Activated naive CD8-positive, alpha-beta T cell treated with anti-CD3 and anti-CD28 coated beads, Interleukin-2, amount 50 U/mL, for 24 hours (primary cell): ENCODE results near the gene AUH.
A peak's percentile ranks its signal among the peaks of the same experiment; 100 is the strongest.

Experiments
- ATAC-seq: fragments of 150-1000 bp; cut with Tn5 transposase; one replicate; pipeline ENCODE4 v1.10.0; 2021
- DNase-seq: peaks from one replicate; pipeline ENCODE4 v3.0.0; 2021
- H3K27ac Mint-ChIP-seq: one replicate; pipeline ENCODE4 v1.8.0; 2021; ENCODE audit warnings: mild to moderate bottlenecking, mixed read lengths
- H3K27me3 Mint-ChIP-seq: one replicate; pipeline ENCODE4 v1.8.0; 2021; ENCODE audit warnings: mixed read lengths
- H3K36me3 Mint-ChIP-seq: one replicate; pipeline ENCODE4 v1.8.0; 2021; ENCODE audit warnings: low read depth, mixed read lengths
- H3K4me1 Mint-ChIP-seq: one replicate; pipeline ENCODE4 v1.8.0; 2021; ENCODE audit warnings: mixed read lengths
- H3K4me3 Mint-ChIP-seq: one replicate; pipeline ENCODE4 v1.8.0; 2021; ENCODE audit warnings: mild to moderate bottlenecking, moderate library complexity, mixed read lengths
- H3K9me3 Mint-ChIP-seq: one replicate; pipeline ENCODE4 v1.8.0; 2021; ENCODE audit warnings: mixed read lengths

AUH gene

DNA sequence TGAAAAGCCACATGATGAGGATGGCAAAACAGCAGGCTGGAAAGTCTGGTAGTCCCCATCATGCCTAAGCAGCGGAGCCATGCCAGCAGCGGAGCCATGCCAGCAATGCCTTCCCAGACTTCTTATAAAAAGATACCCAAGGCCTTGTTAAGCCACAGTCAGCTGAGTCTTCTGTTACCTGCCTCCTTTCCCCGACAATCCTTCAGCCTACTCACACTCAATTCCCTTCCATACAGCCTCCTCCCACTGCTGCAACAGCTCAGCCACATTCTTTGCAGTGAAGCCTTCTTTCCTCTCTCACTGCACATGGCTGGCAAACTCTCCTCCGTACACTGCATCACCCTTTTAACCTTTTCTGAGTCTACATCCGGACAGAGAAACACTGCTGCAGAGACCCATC is 114.9 kb downstream of the AUH start:
- H3K27ac Mint-ChIP-seq = no peak overlapping the region
- peaks cover 32% of the 10 kb centered on the region for H3K4me1 Mint-ChIP-seq

DNA sequence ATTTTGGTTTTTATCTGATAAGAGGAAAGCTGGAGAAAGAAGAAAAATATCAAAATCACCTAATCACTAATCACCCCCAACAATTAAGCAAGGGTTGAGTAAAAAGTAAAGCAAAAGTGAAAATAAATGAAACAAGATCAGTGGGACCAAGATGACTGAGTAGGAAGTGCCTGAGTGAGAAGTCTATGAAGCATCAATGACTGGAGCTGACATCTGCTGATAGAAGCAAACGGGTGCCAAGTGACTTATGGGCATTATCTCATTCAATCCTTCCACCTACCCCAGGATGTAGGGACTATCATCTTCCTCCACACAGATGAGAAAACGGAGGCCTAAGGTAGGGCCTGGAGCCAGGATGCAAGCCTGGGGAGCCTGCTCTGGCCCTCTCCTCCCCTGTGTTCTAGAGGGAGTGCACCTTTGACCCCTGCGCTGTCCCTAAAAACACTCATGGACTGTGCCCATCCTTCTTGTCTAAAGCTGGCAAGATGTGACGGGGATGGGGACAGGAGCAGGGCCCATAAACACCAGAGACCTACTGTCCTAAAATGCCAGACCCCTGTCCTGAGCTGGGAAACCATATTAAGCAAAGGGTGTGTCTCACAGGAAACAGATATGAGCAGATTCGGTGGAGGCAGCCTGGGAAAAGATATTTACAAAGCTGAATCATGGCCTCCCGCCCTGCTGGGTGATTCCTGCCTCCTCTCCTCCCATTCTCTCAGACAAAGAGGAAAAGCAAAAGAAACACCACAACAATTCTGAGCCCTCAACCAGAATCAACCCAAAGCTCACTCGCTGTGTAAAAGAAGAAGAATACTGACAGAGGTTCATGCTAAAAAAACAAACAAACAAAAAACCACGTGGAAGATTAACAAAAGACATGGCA is 116.0 kb downstream of the AUH start:
- peak overlapping the region; percentile 75 for H3K27ac Mint-ChIP-seq
- ATAC-seq = peak; percentile 90
- peaks cover 29% of the 10 kb centered on the region for H3K4me1 Mint-ChIP-seq
- peaks cover 8% of the 10 kb centered on the region for H3K36me3 Mint-ChIP-seq
- H3K9me3 Mint-ChIP-seq = no peaks in the 10 kb centered on the region
- no peak for DNase-seq
- H3K27me3 Mint-ChIP-seq = no peaks in the 10 kb centered on the region
- H3K4me3 Mint-ChIP-seq = no peak overlapping the region

More for the DNA sequence above, 114.9 kb downstream of the AUH start:
- ATAC-seq = no peak
- H3K9me3 Mint-ChIP-seq = no peaks in the 10 kb centered on the region
- no peak overlapping the region for H3K4me3 Mint-ChIP-seq
- peaks cover 8% of the 10 kb centered on the region for H3K36me3 Mint-ChIP-seq
- no peaks in the 10 kb centered on the region for H3K27me3 Mint-ChIP-seq
- DNase-seq = no peak

GRCh38 chr9:91243029-91243428 is 118.7 kb downstream of the AUH start:
- DNase-seq (no peak), ATAC-seq (no peak)
- peaks cover 22% of the 10 kb centered on the region for H3K4me1 Mint-ChIP-seq
- H3K36me3 Mint-ChIP-seq = peaks cover 8% of the 10 kb centered on the region
- no peaks in the 10 kb centered on the region for H3K9me3 Mint-ChIP-seq
- H3K4me3 Mint-ChIP-seq = no peak overlapping the region
- H3K27me3 Mint-ChIP-seq = no peaks in the 10 kb centered on the region
- no peak overlapping the region for H3K27ac Mint-ChIP-seq

DNA sequence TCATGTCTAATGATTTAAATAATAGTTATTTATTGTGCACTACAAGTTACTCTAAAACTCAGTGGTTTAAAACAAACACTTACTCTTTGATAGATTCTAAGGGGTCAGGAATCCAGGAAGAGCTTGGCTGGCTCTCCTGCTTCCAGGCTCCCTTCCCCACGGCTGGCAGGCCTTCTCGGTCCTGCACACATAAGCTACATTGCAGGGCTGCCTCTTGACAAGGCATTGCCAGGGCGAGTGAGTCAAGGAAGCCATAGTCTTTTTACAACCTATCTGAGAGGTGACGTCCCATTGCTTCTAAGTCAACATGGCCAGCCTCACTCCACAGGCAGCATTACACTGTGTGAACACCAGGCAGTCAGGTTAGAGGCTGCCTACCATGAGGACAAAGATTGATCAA is 119.8 kb downstream of the AUH start:
- Mint-ChIP-seq H3K36me3 (peaks cover 8% of the 10 kb centered on the region), H3K27ac (no peak overlapping the region), H3K4me3 (no peak overlapping the region), H3K4me1 (peaks cover 17% of the 10 kb centered on the region), H3K27me3 (no peaks in the 10 kb centered on the region), H3K9me3 (no peaks in the 10 kb centered on the region)
- ATAC-seq = no peak
- no peak for DNase-seq

- ATAC-seq = no peak
- no peak overlapping the region for H3K27ac Mint-ChIP-seq
- H3K9me3 Mint-ChIP-seq = no peaks in the 10 kb centered on the region
- peaks cover 9% of the 10 kb centered on the region for H3K4me1 Mint-ChIP-seq
- H3K36me3 Mint-ChIP-seq = peaks cover 8% of the 10 kb centered on the region
- H3K4me3 Mint-ChIP-seq = no peak overlapping the region
- H3K27me3 Mint-ChIP-seq = no peaks in the 10 kb centered on the region
- DNase-seq = no peak
These were observed 121.0 kb downstream of the AUH start for GRCh38 chr9:91240596-91241165.

GRCh38 chr9:91239367-91240111 is 122.2 kb downstream of the AUH start:
- H3K27me3 Mint-ChIP-seq = no peaks in the 10 kb centered on the region
- H3K4me3 Mint-ChIP-seq = no peak overlapping the region
- no peaks in the 10 kb centered on the region for H3K4me1 Mint-ChIP-seq
- no peak overlapping the region for H3K27ac Mint-ChIP-seq
- H3K36me3 Mint-ChIP-seq = peaks cover 8% of the 10 kb centered on the region
- DNase-seq (no peak), ATAC-seq (no peak)
- H3K9me3 Mint-ChIP-seq = no peaks in the 10 kb centered on the region

DNA sequence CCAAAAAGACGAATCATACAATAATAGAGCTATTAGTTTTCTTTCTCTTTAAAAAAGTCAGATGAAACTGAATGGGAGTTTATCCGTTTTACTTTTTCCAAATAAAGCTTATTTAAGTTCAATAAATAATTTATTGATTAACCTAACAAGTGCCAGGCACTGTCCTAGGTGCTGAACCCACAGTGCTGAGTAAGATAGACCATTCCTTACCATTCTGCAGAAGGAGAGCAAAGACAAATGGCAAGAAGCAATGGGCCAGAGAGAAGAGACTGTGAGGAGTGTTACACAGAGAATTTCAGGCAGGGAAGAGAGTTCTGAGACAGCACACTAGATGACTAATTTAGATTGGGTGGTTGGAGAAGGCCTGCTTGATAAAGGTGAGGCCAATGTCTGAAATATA is 127.2 kb downstream of the AUH start:
- ATAC-seq (no peak), DNase-seq (no peak)
- H3K4me1 Mint-ChIP-seq = no peaks in the 10 kb centered on the region
- H3K9me3 Mint-ChIP-seq = no peaks in the 10 kb centered on the region
- H3K27ac Mint-ChIP-seq = no peak overlapping the region
- no peaks in the 10 kb centered on the region for H3K27me3 Mint-ChIP-seq
- peaks cover 6% of the 10 kb centered on the region for H3K36me3 Mint-ChIP-seq
- no peak overlapping the region for H3K4me3 Mint-ChIP-seq

DNA sequence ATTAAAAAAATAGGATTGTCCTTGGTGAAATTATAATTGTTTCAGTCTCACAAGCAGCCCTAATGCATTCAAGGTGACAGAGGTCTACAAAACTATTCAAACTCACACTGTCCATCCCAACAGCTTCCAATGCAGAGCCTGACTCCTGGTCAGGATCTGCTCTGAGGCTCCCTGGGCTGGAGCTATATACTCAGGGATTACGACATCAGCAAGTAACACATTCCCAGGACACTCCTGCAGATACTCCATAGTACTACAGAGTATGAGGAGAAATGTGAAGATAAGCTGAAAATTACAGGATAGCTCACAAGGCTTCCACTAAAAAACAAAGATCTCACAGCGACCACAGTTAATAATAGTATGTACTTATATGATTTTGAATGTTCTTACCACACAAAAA is 130.1 kb downstream of the AUH start:
- no peaks in the 10 kb centered on the region for H3K4me1 Mint-ChIP-seq
- H3K4me3 Mint-ChIP-seq = no peak overlapping the region
- H3K36me3 Mint-ChIP-seq = peaks cover 6% of the 10 kb centered on the region
- ATAC-seq (no peak), DNase-seq (no peak)
- H3K9me3 Mint-ChIP-seq = peaks cover 3% of the 10 kb centered on the region
- no peak overlapping the region for H3K27ac Mint-ChIP-seq
- H3K27me3 Mint-ChIP-seq = no peaks in the 10 kb centered on the region

DNA sequence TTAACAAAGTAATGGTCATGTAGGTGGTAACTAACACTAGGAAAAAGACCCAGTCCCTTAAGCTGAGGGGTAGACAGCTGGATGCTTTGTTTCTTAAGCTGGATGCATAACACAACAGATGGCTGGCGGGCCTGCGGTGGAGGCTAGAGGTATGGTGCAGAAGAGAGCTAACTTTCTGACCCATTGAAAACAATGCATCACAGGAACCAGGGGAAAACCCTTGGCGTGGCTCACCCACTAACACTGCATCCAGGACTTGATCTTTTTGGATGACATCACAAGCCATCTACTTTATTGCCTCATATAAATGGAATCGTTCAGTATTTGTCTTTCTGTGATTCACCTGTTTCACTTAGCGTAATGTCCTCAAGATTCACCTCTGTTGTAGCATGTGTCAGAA is 138.7 kb downstream of the AUH start:
- DNase-seq = no peak
- no peaks in the 10 kb centered on the region for H3K9me3 Mint-ChIP-seq
- peak; percentile 83 for ATAC-seq
- H3K36me3 Mint-ChIP-seq = peaks cover 20% of the 10 kb centered on the region
- H3K27ac Mint-ChIP-seq = no peak overlapping the region
- peaks cover 29% of the 10 kb centered on the region for H3K4me1 Mint-ChIP-seq
- no peaks in the 10 kb centered on the region for H3K27me3 Mint-ChIP-seq
- H3K4me3 Mint-ChIP-seq = no peak overlapping the region

- Mint-ChIP-seq H3K36me3 (peaks cover 20% of the 10 kb centered on the region), H3K4me3 (no peak overlapping the region)
- no peak for ATAC-seq
These were observed 139.3 kb downstream of the AUH start for GRCh38 chr9:91222457-91222856.

GRCh38 chr9:91221332-91221731 is 140.4 kb downstream of the AUH start:
- no peak overlapping the region for H3K27ac Mint-ChIP-seq
- DNase-seq (no peak), ATAC-seq (no peak)
- no peak overlapping the region for H3K4me3 Mint-ChIP-seq
- peaks cover 22% of the 10 kb centered on the region for H3K36me3 Mint-ChIP-seq
- peaks cover 29% of the 10 kb centered on the region for H3K4me1 Mint-ChIP-seq
- no peaks in the 10 kb centered on the region for H3K9me3 Mint-ChIP-seq
- H3K27me3 Mint-ChIP-seq = no peaks in the 10 kb centered on the region

More at GRCh38 chr9:91222457-91222856, 139.3 kb downstream of the AUH start:
- Mint-ChIP-seq H3K27ac (no peak overlapping the region), H3K27me3 (no peaks in the 10 kb centered on the region), H3K9me3 (no peaks in the 10 kb centered on the region), H3K4me1 (peaks cover 29% of the 10 kb centered on the region)
- no peak for DNase-seq

- Mint-ChIP-seq H3K27ac (no peak overlapping the region), H3K36me3 (peaks cover 22% of the 10 kb centered on the region), H3K4me1 (peaks cover 29% of the 10 kb centered on the region), H3K27me3 (no peaks in the 10 kb centered on the region), H3K4me3 (no peak overlapping the region), H3K9me3 (no peaks in the 10 kb centered on the region)
- DNase-seq (no peak), ATAC-seq (no peak)
These were observed 141.1 kb downstream of the AUH start for GRCh38 chr9:91220491-91221135.

- Mint-ChIP-seq H3K27ac (no peak overlapping the region), H3K27me3 (no peaks in the 10 kb centered on the region), H3K9me3 (no peaks in the 10 kb centered on the region), H3K4me3 (no peak overlapping the region), H3K36me3 (peaks cover 22% of the 10 kb centered on the region), H3K4me1 (peaks cover 29% of the 10 kb centered on the region)
- DNase-seq (no peak), ATAC-seq (no peak)
These were observed 141.7 kb downstream of the AUH start for GRCh38 chr9:91220021-91220420.

DNA sequence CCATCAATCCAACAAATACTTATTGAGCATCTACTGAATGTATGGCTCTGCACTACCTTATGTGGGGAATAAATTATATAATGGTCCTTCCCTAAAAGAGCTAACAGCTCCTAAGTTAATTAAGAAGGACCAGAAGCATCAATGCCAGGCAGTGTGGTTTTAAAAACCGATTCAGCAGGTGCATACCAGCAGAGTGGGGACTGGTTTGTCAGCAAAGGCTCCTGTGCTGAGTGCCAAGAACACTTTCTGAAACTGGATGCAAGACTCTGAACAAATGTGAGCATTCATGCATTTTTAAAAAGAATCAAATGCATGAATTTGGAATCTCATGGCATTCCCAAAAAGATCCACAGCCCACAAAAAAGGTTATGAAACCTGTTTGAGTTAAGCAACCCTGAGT is 142.2 kb downstream of the AUH start:
- Mint-ChIP-seq H3K4me3 (no peak overlapping the region), H3K4me1 (peaks cover 29% of the 10 kb centered on the region), H3K9me3 (no peaks in the 10 kb centered on the region), H3K36me3 (peaks cover 22% of the 10 kb centered on the region), H3K27me3 (no peaks in the 10 kb centered on the region), H3K27ac (no peak overlapping the region)
- ATAC-seq (no peak), DNase-seq (no peak)
